ENCODE data around the gene GIPC3. TPM values are rescaled to one million over a fixed set of nuclear protein-coding genes. Genes with fewer than 3 reads are reported as not detected.

The GIPC3 gene
- total RNA-seq, 1 experiment from 2014 or later = not detected

DNA sequence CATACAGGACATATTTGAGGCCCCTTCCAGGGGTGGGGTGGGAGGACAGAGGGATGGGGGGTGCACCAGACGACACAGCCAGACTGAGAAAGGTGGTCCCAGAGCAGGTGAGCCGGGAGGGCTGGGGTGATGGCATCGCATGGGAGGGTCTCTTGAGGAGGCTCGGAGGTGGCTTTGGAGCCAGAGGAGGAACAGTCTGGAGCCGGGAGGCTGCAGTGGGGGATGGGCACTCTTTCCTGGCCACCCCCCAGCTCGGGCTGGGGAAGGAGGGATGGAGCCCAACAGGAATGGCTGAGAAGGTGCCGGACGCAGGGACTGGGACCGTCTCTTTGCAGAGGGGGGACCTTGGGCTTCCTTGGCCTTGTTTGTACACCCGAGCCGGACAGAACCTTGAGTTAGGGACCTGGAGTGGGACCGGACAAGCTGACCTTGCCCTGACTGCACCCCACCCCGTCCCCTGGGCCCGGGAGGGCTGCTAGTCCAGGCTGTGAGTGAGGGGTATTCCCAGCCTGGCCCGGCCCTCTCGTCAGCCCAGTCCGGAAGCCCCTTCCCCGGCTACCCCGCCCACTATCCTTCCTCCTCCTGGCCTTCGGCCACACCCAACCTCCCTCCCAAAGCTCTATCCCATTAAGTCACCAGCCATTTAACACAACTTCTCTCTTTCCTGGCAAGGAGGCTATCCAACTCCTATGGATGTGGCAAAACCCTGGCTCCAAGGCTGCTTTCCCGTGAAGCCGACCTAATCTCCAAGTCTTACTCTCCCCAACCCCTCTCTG is 22.2 kb downstream of the GIPC3 start:
- peak overlapping the region; percentile 54 for H3K4me3 ChIP-seq
- no peaks in the 10 kb centered on the region for H3K9me3 ChIP-seq
- H3K27me3 ChIP-seq = no peaks in the 10 kb centered on the region
- no peaks in the 10 kb centered on the region for H3K36me3 ChIP-seq
- DNase-seq = peak; percentile 54

DNA sequence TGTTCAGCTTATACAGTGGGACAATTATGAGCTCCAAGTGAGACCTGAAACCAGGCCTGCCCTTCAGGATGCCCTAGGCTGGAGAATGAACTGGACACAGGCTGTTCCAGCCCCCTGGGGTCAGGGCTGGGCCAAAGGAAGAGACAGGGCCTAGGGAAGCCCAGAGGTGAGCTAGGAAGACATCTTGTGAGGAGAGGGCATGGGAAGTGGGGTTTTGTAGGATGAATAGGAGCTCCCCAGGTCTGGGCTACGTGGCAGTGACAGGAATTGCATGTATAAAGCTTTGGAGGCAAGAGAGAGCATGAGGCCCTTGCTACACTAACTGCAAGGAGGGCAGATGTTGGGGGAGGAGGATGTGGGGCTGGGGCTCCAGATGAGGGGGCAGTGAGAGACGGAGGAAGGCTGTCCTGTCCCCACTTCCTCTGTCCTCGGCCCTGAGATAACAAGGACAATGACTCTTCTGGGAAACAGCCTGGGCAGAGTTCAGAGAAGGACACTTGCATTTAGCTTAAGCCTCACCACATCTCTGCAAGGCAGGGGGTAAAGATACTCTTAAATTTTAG is 22.9 kb downstream of the GIPC3 start:
- Histone ChIP-seq H3K4me3 (no peak overlapping the region), H3K27me3 (no peaks in the 10 kb centered on the region), H3K36me3 (no peaks in the 10 kb centered on the region), H3K9me3 (no peaks in the 10 kb centered on the region)
- DNase-seq = no peak

DNA sequence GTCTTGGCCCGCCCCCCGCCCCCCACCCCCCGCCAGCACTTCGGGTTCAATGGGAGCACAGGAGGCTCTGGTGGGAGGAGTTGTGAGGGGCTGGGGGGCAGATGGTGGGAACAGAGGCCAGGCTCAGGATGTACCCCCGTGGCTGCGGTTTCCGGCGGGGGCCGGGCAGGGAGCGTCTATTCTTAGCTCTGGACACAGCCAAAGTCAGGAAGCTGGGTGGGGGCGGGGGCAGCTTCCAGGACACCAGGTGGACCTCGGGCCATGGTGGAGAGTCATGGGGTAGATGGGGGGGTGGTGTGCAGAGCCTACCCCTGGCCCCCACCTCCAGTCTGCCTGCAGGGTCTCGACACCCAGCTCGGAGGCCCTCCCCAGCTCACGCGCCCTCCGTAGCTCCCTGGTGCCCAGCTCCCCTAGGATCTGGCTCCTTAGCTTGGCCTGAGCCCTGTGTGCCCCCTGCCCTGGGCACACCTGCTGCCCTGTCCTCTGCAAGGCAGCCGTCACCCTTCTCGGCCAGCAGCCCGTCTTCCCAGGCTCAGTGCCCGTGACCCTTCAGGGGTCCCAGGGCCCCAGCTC is 23.6 kb downstream of the GIPC3 start:
- H3K4me3 ChIP-seq = no peak overlapping the region
- H3K36me3 ChIP-seq = no peaks in the 10 kb centered on the region
- no peak for DNase-seq
- H3K27me3 ChIP-seq = no peaks in the 10 kb centered on the region
- no peaks in the 10 kb centered on the region for H3K9me3 ChIP-seq

DNA sequence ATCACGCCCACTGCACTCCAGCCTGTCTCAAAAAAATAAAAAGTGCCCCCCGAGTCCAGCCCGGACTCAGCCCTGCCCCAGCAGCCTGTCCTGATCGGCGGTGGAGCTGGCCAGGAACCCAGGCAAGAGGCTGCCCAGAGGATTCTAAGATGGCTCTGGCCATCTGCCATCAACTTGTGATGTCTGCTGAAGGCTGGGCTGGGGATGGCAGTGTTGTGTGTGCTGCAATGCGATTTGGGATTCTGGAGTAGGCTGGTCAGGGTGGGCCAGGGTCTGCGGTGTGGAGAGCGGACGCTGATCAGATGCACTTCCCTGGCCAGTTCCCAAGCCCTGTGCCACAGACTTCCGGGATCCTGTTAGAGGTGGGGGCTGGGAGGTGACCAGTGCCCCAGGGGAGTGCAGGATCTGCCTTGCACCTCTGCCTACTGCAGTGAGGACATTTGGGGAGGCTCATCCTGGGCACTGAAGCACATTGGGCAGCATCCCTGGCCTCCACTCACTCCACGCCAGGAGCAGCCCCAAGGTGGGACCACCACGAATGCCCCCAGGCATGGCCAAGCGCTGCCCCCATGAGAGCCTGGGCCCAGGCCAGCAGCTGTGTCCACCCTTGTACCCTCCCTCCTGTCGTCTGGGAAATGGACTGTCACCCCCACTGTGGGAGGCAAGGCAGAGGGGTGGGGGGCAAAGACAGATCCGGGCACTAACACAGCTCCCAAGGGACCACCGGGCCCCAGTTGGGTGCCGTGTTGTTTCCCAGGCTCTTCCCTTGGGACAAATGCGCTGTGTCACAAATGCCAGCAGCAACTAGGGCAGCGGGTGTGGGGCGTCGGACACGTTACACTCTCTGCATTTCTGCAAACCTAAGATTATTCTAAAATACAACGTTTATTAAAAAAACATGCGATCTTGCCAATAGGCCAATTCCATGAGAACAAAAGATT is 24.8 kb downstream of the GIPC3 start:
- no peaks in the 10 kb centered on the region for H3K27me3 ChIP-seq
- H3K9me3 ChIP-seq = no peaks in the 10 kb centered on the region
- no peak for DNase-seq
- H3K36me3 ChIP-seq = no peaks in the 10 kb centered on the region
- no peak overlapping the region for H3K4me3 ChIP-seq

DNA sequence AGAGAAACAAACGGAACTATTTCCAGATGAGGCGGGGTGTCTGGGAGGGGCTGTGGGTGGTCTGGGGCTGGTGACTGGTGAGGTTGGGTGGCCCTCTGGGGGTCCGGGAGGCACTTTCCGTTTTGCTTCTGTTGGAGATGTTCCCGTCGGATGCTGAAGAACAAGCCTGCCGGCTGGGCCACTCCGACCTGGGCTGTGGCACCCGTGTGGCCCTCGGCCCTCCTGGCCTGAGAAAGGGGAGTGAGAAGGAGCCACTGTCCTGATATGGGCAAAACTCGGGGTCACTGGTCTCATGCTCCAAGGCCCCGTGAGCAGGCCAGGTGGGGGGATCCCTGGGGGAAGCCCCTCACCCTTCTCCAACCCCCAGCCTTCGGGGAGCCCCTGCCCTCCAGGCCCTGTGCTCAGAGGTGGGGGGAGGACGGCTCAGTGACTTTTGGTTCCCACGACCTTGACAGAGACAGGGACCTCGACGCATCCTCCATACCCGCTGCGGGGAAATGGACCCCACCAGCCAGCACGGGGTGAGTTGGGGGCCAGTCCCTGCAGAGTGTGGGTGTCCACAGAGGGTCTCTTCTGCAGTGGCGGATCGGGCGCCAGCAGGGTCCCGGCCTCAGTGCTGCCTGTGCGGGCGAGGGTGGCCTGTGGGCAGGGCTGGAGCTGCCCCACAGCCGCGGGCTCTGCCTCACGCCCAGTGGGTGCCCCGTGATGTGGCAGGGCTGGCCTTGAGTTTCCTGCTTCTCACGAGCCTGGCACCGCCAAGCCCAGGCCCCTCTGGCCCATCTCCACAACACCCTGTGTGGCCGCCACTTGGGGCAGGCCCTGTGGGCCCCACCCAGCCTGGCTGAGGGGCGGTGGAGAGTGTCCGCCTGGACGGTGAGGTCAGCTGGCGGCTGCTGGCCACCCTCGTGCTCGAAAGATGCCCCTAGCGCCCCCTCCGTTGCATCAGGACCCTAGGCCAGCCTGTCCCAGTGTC is 25.8 kb downstream of the GIPC3 start:
- H3K27me3 ChIP-seq = no peaks in the 10 kb centered on the region
- no peak for DNase-seq
- no peak overlapping the region for H3K4me3 ChIP-seq
- no peaks in the 10 kb centered on the region for H3K36me3 ChIP-seq
- no peaks in the 10 kb centered on the region for H3K9me3 ChIP-seq

DNA sequence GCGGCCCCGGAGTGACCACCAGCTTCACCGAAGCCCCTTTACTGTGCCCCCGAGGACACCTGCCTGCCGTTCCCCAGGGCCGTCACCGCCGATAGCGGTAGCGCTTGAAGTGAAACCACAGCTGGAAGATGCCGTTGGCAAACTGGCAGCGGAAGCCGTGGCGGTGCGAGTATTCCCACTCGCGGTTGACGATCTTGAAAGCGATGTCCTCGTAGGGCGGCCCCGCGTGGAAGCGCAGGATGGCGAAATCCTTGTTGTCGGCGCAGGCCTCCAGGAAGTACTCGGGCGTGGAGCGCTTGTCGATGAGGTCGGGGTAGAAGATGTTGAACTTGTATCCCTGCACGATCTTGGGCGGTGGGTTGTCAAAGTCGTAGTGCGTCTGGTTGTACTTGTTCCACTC is 26.6 kb downstream of the GIPC3 start:
- no peak for DNase-seq
- H3K36me3 ChIP-seq = no peaks in the 10 kb centered on the region

DNA sequence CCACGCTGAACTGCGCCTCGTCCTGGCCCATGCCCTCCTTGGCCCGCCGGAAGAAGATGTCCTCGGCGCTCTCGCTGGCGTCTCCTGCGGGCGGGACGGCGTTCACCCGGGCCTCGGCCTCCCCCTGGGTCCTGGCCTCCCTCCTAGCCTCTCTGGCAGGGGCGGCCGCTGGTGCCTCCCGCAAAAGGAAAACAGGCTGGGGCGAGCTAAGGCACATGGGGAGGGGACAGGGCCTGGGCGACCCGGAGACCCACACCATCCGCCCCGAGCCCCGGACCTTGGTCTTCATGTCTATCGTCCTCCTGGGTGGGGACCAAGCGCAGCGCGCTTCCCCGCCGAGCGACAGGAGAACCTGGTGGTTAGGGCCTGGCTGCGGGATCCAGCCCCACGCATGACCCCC is 27.1 kb downstream of the GIPC3 start:
- DNase-seq = no peak
- no peak overlapping the region for H3K4me3 ChIP-seq
- H3K27me3 ChIP-seq = no peaks in the 10 kb centered on the region
- no peaks in the 10 kb centered on the region for H3K36me3 ChIP-seq
- H3K9me3 ChIP-seq = no peaks in the 10 kb centered on the region

More for the DNA sequence above, 26.6 kb downstream of the GIPC3 start:
- H3K9me3 ChIP-seq = no peaks in the 10 kb centered on the region
- no peaks in the 10 kb centered on the region for H3K27me3 ChIP-seq
- H3K4me3 ChIP-seq = no peak overlapping the region

DNA sequence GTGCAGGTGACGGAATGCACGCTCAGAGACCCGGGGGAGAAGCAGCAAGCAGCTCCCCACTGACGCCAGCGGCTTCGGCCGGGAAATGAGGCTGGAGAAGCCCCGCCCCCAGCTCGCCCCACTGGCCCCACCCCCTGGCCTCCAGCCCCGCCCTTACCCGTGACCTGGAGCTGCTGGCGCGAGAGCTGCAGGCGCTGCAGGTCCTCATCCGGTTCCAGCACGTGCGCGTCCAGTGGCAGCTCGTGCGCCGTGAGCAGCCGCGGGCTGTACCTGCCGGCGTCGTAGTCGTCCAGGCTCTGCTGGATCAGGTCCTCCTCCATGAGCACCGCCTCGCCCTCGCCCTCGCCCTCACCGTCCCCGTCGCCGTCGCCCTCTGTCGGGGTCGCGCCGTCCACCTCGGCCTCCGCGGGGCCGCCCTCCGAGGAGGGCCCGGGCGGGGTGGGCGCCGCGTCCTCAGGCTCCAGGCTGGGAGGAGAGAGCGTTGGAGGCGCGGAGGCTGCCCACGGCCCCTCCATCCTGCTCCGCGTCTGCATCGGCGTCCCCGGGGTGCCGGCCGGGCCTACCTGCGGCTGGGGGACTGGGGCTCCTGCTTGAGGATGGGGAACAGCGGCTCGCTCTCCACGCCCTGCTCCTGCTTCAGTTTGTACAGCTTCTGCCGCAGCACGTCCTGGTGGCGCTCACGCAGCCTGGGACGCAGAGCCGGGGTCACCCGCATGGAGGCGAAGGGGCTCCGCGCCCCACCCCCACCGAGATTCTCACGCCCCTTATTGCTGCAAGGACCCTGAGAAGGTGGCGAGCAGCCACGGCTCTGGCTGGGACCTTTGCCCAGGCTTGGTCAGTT is 27.8 kb downstream of the GIPC3 start:
- Histone ChIP-seq H3K9me3 (no peaks in the 10 kb centered on the region), H3K36me3 (no peaks in the 10 kb centered on the region), H3K27me3 (no peaks in the 10 kb centered on the region), H3K4me3 (no peak overlapping the region)
- no peak for DNase-seq

DNA sequence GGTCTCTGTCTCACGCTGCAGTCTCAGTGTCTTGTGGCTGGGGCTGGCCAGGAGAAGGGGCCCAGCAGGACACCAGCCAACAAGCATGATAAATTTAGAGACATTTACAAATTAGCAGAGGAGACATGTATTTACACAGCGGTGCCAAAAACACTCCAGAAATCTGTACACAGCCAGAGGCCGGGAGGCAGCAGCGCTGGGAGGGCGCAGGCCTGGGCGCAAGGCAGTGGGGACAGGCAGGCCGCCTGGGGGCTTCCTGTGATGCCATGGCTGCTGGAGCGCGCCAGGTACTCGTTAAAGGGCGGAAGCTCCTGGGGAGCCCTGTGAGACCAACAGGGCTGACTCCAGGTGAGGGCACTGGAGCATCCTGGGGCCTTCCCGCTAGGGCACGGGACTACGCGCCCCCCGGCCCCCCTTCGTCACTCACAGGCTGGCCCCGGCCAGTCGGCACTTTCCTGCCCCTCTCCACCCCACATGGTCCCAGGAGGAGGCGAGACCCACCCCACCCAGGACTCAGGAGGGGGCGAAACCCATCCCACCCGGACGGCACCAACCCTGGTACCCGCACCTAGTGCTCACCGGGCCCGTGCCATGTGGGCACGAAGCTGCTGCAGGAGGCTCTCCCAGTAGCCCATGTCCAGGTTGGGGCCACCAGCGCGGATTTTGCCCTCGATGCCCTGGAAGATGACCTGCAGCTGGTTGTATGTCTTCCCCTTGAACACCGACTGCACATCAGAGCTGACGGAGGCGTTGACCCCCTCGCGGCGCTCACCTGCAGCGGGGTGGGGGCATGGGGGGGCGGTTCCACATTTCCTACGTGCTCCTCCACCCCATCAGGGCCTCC is 28.8 kb downstream of the GIPC3 start:
- no peaks in the 10 kb centered on the region for H3K27me3 ChIP-seq
- H3K4me3 ChIP-seq = no peak overlapping the region
- H3K9me3 ChIP-seq = no peaks in the 10 kb centered on the region
- H3K36me3 ChIP-seq = no peaks in the 10 kb centered on the region
- no peak for DNase-seq

DNA sequence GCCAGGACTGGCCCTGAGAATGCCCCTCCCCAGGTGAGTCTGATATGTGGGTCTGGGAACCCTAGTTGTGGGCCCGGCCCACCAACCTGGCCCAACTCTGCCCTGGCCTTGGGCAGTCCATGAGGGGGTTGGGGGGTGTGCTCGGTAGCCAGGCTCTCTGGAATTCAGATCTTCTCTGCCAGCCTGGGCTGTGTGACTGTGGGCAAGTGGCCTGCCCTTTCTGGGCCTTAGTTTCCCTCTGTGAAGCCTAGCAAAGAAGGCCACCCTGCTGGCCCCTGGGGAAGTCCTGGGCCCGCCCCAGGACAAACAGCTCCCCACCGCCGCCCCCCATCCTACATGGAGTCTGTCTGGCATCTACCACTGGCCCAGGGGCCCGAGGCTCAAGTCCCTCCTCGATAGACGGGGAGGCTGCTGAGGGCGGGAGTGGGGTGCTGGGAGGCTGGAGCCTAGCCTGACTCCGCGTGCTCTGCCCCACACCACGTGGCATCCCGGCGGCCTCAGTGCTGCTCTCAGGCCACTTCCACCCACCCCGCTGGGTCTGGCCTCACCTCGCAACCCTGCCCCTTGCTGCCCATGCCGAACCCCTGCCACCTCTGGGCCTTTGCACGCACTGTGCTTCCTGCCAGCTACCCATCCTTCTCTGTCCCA is 29.7 kb downstream of the GIPC3 start:
- Histone ChIP-seq H3K27me3 (no peaks in the 10 kb centered on the region), H3K4me3 (no peak overlapping the region), H3K36me3 (no peaks in the 10 kb centered on the region), H3K9me3 (no peaks in the 10 kb centered on the region)
- no peak for DNase-seq

DNA sequence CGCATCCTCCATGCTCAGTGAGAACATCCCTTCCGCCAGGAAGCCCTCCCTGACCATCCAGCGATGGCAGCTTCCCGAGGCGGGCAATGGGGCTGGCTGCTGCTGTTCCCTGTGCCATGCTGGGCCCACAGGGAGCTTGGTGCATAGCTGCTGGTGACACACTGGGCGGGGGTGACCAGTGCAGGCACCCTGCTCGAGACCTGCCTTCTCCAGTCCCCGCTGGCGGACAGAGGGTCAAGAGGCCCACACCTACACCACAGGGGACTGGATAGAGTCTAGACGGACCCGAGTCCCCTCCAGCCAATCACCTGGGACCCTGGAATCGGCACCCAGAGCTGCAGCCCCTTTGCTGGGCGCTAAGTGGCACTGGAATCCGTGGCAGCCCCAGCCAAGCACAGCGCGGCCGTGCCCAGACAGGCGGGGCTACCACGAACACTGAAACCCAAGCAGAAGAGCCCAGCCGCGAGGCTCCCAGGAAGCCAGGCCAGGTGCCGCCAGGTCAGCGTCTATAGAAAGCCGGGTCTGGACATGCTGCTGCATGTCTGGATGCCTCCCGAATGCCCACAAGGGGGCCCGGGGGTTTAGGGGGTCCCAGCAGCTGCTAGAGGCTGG is 30.4 kb downstream of the GIPC3 start:
- H3K36me3 ChIP-seq = no peaks in the 10 kb centered on the region
- no peak for DNase-seq
- no peaks in the 10 kb centered on the region for H3K27me3 ChIP-seq
- H3K9me3 ChIP-seq = no peaks in the 10 kb centered on the region
- no peak overlapping the region for H3K4me3 ChIP-seq

DNA sequence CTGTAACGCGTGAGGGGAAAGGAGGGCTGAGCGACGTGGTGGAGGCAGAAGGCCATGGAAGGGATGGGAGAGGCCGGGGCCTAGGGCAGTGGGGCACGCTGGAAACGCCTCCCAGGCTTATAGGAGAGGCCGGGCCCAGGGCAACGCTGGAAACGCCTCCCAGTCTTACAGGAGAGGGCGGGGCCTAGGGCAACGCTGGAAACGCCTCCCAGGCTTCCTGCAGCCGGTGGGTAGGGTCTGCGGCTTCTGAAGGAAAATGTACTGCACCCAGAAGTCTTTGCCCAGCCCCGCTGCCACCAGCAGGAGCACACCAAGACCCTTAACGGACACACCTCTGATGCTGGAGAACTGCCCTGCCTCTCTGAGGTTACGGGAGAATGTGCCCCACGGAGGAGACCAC is 32.2 kb downstream of the GIPC3 start:
- Histone ChIP-seq H3K9me3 (no peaks in the 10 kb centered on the region), H3K36me3 (no peaks in the 10 kb centered on the region), H3K27me3 (no peaks in the 10 kb centered on the region), H3K4me3 (no peak overlapping the region)
- no peak for DNase-seq

DNA sequence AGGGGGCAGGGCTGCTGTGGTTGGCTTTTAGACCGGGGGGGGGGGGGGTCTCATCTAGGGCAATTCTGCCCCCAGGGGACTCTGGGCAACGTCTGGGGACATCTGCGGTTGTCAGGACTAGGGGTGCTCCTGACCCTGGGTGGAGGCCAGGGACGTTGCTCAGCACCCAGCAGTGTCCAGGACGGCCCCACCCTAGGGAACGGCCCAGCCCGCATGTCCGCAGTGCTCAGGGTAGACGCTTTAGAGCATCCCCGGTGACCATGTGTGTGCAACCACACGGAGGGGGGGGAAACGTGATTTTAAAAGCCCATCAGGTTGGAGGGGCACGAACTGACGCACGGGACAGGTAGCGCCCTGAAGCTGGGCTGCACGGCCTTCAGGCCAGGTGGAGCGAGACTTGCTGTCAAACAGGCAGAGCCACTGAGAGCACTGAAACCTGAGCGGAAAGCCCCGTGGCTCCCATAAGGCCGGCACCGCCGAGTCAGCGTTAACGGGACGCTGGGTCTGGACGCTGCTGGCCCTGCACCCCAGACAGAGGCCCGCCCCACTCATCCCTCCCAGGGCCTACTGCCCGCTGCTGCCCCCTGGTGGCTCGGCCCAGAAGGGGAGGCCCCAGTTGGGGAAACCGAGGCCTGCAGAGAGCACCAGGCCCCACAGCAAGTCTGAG is 33.0 kb downstream of the GIPC3 start:
- H3K4me3 ChIP-seq = no peak overlapping the region
- DNase-seq = no peak
- H3K9me3 ChIP-seq = no peaks in the 10 kb centered on the region
- H3K36me3 ChIP-seq = no peaks in the 10 kb centered on the region
- H3K27me3 ChIP-seq = no peaks in the 10 kb centered on the region

Data from MG63 (cell line).